Liver (tissue), 9 donors: ENCODE measurements around the gene TACC2. TPM values are rescaled to one million over a fixed set of nuclear protein-coding genes. Genes with fewer than 3 reads are reported as not detected.

Source experiments
- DNase-seq: peaks from one replicate; pipeline ENCODE4 v3.0.0-alpha.2; 2017; ENCODE audit warnings: low spot score
- H3K27ac ChIP-seq, 2 donors: one replicate each; pipeline ENCODE4 v1.7.0; 2013; ENCODE audit warnings: inconsistent platforms in 2 of 2, low read length in 2 of 2, control low read depth in 1 of 2, low read depth in 1 of 2, mild to moderate bottlenecking in 1 of 2
- H3K27me3 ChIP-seq, 4 donors: one replicate each; pipeline versions ENCODE4 v1.6.1 to v1.7.0; 2013; ENCODE audit warnings: low read length in 3 of 4, inconsistent platforms in 1 of 4, mild to moderate bottlenecking in 1 of 4, moderate library complexity in 1 of 4; ENCODE audit not compliant: control insufficient read depth in 4 of 4, insufficient read depth in 4 of 4
- H3K36me3 ChIP-seq, 4 donors: one replicate each; pipeline versions ENCODE4 v1.6.1 to v1.7.0; 2013; ENCODE audit warnings: low read length in 3 of 4, mild to moderate bottlenecking in 3 of 4, low read depth in 1 of 4, moderate library complexity in 1 of 4; ENCODE audit not compliant: control insufficient read depth in 4 of 4, insufficient read depth in 3 of 4
- H3K4me1 ChIP-seq, 4 donors: one replicate each; pipeline versions ENCODE4 v1.6.1 to v1.7.0; 2013; ENCODE audit warnings: low read length in 3 of 4, mild to moderate bottlenecking in 3 of 4, moderate library complexity in 1 of 4; ENCODE audit not compliant: control insufficient read depth in 4 of 4, insufficient read depth in 4 of 4
- H3K4me3 ChIP-seq, 3 donors: one replicate each; pipeline versions ENCODE4 v1.6.1 to v1.7.0; 2013; ENCODE audit warnings: low read length in 3 of 3, control low read depth in 1 of 3, low read depth in 1 of 3, mild to moderate bottlenecking in 1 of 3
- H3K9ac ChIP-seq, 2 donors: one replicate each; pipeline ENCODE4 v1.7.0; 2013; ENCODE audit warnings: low read length in 2 of 2, mild to moderate bottlenecking in 2 of 2, moderate library complexity in 2 of 2, control low read depth in 1 of 2, low read depth in 1 of 2
- H3K9me3 ChIP-seq, 4 donors: one replicate each; pipeline versions ENCODE4 v1.6.1 to v1.7.0; 2013; ENCODE audit warnings: low read length in 3 of 4; ENCODE audit not compliant: control insufficient read depth in 4 of 4
- EGR1 ChIP-seq, 2 donors: IDR thresholded peaks; 2 replicates each; pipeline ENCODE4 v1.6.1; 2016 to 2018; ENCODE audit warnings: antibody characterized with exemption in 2 of 2, low read depth in 2 of 2
- FOXA1 ChIP-seq: IDR thresholded peaks from 2 replicates; pipeline ENCODE4 v1.6.1; 2016; ENCODE audit warnings: antibody characterized with exemption
- FOXA2 ChIP-seq: IDR thresholded peaks from 2 replicates; pipeline ENCODE4 v1.6.1; 2016; ENCODE audit warnings: antibody characterized with exemption
- GABPA ChIP-seq, 2 donors: IDR thresholded peaks in 1 of 2; conservative IDR thresholded peaks in 1 of 2; 2 replicates each; pipeline ENCODE4 v1.6.1; 2016; ENCODE audit warnings: antibody characterized with exemption in 2 of 2, mild to moderate bottlenecking in 1 of 2, moderate library complexity in 1 of 2
- HNF4A ChIP-seq, 2 donors: conservative IDR thresholded peaks; 2 replicates each; pipeline ENCODE4 v1.6.1; 2016; ENCODE audit warnings: antibody characterized with exemption in 2 of 2, mild to moderate bottlenecking in 2 of 2
- HNF4G ChIP-seq: IDR thresholded peaks from 2 replicates; pipeline ENCODE4 v1.6.1; 2016; ENCODE audit warnings: antibody characterized with exemption
- JUND ChIP-seq, 2 donors: IDR thresholded peaks; 2 replicates each; pipeline ENCODE4 v1.6.1; 2016; ENCODE audit warnings: antibody characterized with exemption in 2 of 2
- NR2F2 ChIP-seq: IDR thresholded peaks from 2 replicates; pipeline ENCODE4 v1.6.1; 2016; ENCODE audit warnings: antibody characterized with exemption
- RAD21 ChIP-seq, 2 donors: IDR thresholded peaks; 2 replicates each; pipeline ENCODE4 v1.6.1; 2016; ENCODE audit warnings: antibody characterized with exemption in 2 of 2, mild to moderate bottlenecking in 2 of 2
- SP1 ChIP-seq: IDR thresholded peaks from 2 replicates; pipeline ENCODE4 v1.6.1; 2018; ENCODE audit warnings: antibody characterized with exemption, mild to moderate bottlenecking
- TAF1 ChIP-seq: conservative IDR thresholded peaks from 2 replicates; pipeline ENCODE4 v1.6.1; 2016; ENCODE audit warnings: antibody characterized with exemption, mild to moderate bottlenecking
- YY1 ChIP-seq: IDR thresholded peaks from 2 replicates; pipeline ENCODE4 v1.6.1; 2016; ENCODE audit warnings: antibody characterized with exemption, mild to moderate bottlenecking
- WGBS: extraction: QIAGEN DNeasy Blood & Tissue Kit; methylation state at CpG from one replicate; pipeline ENCODE4 v1.1.7; 2013; 5-methylcytosine and 5-hydroxymethylcytosine counted together
- polyA plus RNA-seq, 2 donors: library from polyadenylated mRNA; stranded (reverse) in 1 of 2; unstranded in 1 of 2; fragments of 200-250 nt in 1 of 2; fragments of >200 nt in 1 of 2; fragmentation: Nextera tagmentation in 1 of 2; extraction: Ambion mirVana in 1 of 2; gene quantifications; one replicate each; pipeline versions ENCODE4 v1.2.1 to v1.2.3, GENCODE V29; 2013 to 2015
- total RNA-seq, 2 donors: library from RNA; depleted of rRNA; stranded (reverse); fragments of >200 nt; gene quantifications; one replicate each; pipeline ENCODE4 v1.2.3, GENCODE V29; 2014
- TF ChIP-seq, protein P1 (sequence below): IDR thresholded peaks from 2 replicates; pipeline ENCODE4 v1.6.1; 2016; ENCODE audit warnings: antibody characterized with exemption
- TF ChIP-seq, protein P2 (sequence below): IDR thresholded peaks from 2 replicates; pipeline ENCODE4 v1.6.1; 2016; ENCODE audit warnings: antibody characterized with exemption
- TF ChIP-seq, protein P3 (sequence below): IDR thresholded peaks from 2 replicates; pipeline ENCODE4 v1.6.1; 2016; ENCODE audit warnings: antibody characterized with exemption
- TF ChIP-seq, protein P4 (sequence below): IDR thresholded peaks from 2 replicates; pipeline ENCODE4 v1.6.1; 2016; ENCODE audit warnings: antibody characterized with exemption, mild to moderate bottlenecking
- donor health status: healthy.
- donor health status: healthy.
- donor health status: healthy.
- donor health status: healthy.
- donor health status: healthy.

TACC2 gene
- total and polyA plus RNA-seq, 4 donors, result 1.5 to 9.1 (median 7.8) TPM

DNA sequence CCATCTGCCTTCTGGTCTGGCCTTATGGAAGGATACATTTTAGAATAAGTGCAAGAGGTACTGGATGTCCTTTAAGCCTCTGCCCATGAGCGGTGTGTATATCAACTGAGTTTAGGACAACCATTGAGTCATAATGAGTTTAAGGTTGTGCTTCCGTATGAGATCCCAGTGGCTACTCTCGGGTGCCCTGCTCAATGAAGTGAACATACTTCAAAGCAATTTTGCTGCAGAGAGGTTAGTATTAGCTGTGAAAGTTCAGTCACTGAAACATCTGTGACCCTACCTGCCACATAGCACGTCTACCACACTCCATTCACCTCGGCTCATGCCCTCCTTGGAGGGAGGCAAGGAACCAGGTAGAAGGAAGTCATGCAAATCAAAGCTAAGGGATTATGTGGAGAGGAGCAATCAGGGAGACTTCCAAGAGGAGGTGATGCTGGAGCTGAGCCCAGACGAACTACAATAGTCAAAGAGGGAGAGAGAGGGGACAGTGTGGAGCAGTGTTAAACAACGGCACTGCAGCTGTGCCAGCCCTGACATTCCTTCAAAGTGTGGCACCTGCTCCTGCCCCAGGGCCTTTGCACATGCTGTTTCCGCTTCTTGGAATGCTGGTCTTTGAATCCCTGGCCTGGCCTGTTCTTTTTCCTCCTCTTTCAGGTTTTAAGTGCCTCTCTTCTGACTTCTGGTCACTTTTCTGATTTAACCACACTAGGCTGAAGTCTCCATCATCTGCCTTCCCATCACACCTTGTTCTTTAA is 307.6 kb downstream of the TACC2 start:
- TF ChIP-seq RAD21 (IDR thresholded peaks at IDR 0.05), result no peak
- TF ChIP-seq YY1, result no peak
- TF ChIP-seq EGR1 (IDR thresholded peaks at IDR 0.05; ENCODE audit: low read depth in 2 of 2), result no peak
- no peak for TF ChIP-seq JUND (IDR thresholded peaks at IDR 0.05)
- TF ChIP-seq, protein P1, sequence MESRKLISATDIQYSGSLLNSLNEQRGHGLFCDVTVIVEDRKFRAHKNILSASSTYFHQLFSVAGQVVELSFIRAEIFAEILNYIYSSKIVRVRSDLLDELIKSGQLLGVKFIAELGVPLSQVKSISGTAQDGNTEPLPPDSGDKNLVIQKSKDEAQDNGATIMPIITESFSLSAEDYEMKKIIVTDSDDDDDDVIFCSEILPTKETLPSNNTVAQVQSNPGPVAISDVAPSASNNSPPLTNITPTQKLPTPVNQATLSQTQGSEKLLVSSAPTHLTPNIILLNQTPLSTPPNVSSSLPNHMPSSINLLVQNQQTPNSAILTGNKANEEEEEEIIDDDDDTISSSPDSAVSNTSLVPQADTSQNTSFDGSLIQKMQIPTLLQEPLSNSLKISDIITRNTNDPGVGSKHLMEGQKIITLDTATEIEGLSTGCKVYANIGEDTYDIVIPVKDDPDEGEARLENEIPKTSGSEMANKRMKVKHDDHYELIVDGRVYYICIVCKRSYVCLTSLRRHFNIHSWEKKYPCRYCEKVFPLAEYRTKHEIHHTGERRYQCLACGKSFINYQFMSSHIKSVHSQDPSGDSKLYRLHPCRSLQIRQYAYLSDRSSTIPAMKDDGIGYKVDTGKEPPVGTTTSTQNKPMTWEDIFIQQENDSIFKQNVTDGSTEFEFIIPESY, result no peak
- no peak for TF ChIP-seq SP1
- TF ChIP-seq, protein P2, sequence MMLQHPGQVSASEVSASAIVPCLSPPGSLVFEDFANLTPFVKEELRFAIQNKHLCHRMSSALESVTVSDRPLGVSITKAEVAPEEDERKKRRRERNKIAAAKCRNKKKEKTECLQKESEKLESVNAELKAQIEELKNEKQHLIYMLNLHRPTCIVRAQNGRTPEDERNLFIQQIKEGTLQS, result no peak
- TF ChIP-seq FOXA1, result no peak
- TF ChIP-seq FOXA2, result no peak
- TF ChIP-seq HNF4A (conservative IDR thresholded peaks at IDR 0.05), result no peak
- no peak for TF ChIP-seq GABPA (IDR thresholded peaks at IDR 0.05 in 1 of 2, conservative IDR thresholded peaks at IDR 0.05 in 1 of 2)
- 88% methylated on average over 8 of the region's 8 CpGs for WGBS
- peaks cover 0 to 12% (median 8%) of the 10 kb centered on the region in 4 donors for H3K4me1 ChIP-seq
- no peak overlapping the region for H3K27ac ChIP-seq
- no peak overlapping the region for H3K4me3 ChIP-seq
- no peaks in the 10 kb centered on the region for H3K27me3 ChIP-seq
- H3K9ac ChIP-seq, result no peak overlapping the region
- no peaks in the 10 kb centered on the region for H3K9me3 ChIP-seq
- DNase-seq, result no peak
- no peaks in the 10 kb centered on the region for H3K36me3 ChIP-seq

DNA sequence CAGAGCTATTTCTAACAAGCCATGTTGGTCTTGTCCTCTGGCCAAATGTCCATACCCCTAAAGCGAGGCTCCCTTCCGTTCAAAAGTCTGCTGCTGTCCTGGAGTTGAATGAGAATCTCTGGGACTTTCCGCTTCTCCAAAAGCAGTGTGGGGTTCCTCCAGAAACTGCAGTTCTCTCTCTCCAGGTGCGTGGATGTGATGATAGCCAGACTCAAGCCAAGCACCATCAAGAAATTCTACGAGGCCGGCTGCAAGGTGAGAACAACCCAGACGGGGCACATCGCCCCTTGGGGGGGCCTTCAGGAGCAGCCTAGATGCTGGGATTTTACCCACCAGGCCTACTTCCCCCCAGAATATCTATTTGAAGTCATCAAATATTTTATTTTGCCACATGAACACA is 308.6 kb downstream of the TACC2 start:
- H3K36me3 ChIP-seq, result no peaks in the 10 kb centered on the region
- 90% methylated on average over 8 of the region's 8 CpGs for WGBS
- H3K27ac ChIP-seq, result no peak overlapping the region
- peaks cover 0 to 12% (median 8%) of the 10 kb centered on the region in 4 donors for H3K4me1 ChIP-seq
- no peaks in the 10 kb centered on the region for H3K9me3 ChIP-seq
- no peak overlapping the region for H3K9ac ChIP-seq
- DNase-seq, result no peak
- no peaks in the 10 kb centered on the region for H3K27me3 ChIP-seq
- no peak overlapping the region for H3K4me3 ChIP-seq
- TF ChIP-seq, protein P1, result no peak
- TF ChIP-seq, protein P2, result no peak
- TF ChIP-seq FOXA1 (no peak), HNF4A (conservative IDR thresholded peaks at IDR 0.05) (no peak), FOXA2 (no peak)
- TF ChIP-seq, protein P3, sequence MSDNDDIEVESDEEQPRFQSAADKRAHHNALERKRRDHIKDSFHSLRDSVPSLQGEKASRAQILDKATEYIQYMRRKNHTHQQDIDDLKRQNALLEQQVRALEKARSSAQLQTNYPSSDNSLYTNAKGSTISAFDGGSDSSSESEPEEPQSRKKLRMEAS, result no peak

DNA sequence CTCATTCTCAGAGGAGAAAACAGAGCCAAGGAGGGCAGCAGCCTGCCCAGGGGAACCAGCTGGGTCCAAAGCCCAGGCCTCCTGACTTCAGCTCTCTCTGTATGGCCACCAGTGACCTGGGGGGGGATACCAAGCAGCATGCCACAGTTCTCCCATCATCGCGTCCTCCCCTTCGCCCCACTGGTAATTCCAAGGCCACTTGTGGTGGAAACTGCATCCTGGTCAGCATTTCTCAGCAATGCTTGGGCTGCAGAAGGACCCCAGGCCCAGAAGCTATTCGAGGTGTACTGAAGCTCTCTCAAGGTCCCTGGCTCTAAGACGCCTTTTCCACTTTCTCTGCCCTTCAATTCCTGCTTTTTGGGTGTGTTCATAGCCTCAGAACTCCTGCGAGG is 309.2 kb downstream of the TACC2 start:
- WGBS, result 85% methylated on average over 6 of the region's 6 CpGs
- no peak overlapping the region for H3K9ac ChIP-seq
- TF ChIP-seq GABPA (IDR thresholded peaks at IDR 0.05 in 1 of 2, conservative IDR thresholded peaks at IDR 0.05 in 1 of 2) (no peak), FOXA1 (no peak), SP1 (no peak), JUND (IDR thresholded peaks at IDR 0.05) (no peak), YY1 (no peak), HNF4G (no peak), TAF1 (no peak), RAD21 (IDR thresholded peaks at IDR 0.05) (no peak), EGR1 (IDR thresholded peaks at IDR 0.05; ENCODE audit: low read depth in 2 of 2) (no peak), NR2F2 (no peak)
- TF ChIP-seq, protein P4, sequence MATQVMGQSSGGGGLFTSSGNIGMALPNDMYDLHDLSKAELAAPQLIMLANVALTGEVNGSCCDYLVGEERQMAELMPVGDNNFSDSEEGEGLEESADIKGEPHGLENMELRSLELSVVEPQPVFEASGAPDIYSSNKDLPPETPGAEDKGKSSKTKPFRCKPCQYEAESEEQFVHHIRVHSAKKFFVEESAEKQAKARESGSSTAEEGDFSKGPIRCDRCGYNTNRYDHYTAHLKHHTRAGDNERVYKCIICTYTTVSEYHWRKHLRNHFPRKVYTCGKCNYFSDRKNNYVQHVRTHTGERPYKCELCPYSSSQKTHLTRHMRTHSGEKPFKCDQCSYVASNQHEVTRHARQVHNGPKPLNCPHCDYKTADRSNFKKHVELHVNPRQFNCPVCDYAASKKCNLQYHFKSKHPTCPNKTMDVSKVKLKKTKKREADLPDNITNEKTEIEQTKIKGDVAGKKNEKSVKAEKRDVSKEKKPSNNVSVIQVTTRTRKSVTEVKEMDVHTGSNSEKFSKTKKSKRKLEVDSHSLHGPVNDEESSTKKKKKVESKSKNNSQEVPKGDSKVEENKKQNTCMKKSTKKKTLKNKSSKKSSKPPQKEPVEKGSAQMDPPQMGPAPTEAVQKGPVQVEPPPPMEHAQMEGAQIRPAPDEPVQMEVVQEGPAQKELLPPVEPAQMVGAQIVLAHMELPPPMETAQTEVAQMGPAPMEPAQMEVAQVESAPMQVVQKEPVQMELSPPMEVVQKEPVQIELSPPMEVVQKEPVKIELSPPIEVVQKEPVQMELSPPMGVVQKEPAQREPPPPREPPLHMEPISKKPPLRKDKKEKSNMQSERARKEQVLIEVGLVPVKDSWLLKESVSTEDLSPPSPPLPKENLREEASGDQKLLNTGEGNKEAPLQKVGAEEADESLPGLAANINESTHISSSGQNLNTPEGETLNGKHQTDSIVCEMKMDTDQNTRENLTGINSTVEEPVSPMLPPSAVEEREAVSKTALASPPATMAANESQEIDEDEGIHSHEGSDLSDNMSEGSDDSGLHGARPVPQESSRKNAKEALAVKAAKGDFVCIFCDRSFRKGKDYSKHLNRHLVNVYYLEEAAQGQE, result no peak
- TF ChIP-seq, protein P3, result no peak
- TF ChIP-seq, protein P2, result no peak

More for the DNA sequence above, 309.2 kb downstream of the TACC2 start:
- H3K4me1 ChIP-seq, result peaks cover 0 to 12% (median 8%) of the 10 kb centered on the region in 4 donors
- H3K27me3 ChIP-seq, result no peaks in the 10 kb centered on the region
- no peak for DNase-seq
- H3K4me3 ChIP-seq, result no peak overlapping the region
- no peak overlapping the region for H3K27ac ChIP-seq
- H3K9me3 ChIP-seq, result no peaks in the 10 kb centered on the region
- no peaks in the 10 kb centered on the region for H3K36me3 ChIP-seq
